CD4-positive, alpha-beta T cell treated with Interleukin-10 for 1 hour (primary cell): Measurements from ENCODE around the gene ADAM30.

Source experiments
- DNase-seq: peaks from one replicate; pipeline ENCODE4 v3.0.0-alpha.2; 2020

The ADAM30 gene

GRCh38 chr1:119906927-119907652 lies 10.8 kb upstream of the ADAM30 start:
- no peak for DNase-seq

GRCh38 chr1:119903443-119903835 lies 7.1 kb upstream of the ADAM30 start:
- no peak for DNase-seq

GRCh38 chr1:119902775-119903442 lies 6.6 kb upstream of the ADAM30 start:
- no peak for DNase-seq

- DNase-seq: no peak
Measured at GRCh38 chr1:119898981-119899720, 2.8 kb upstream of the ADAM30 start.

GRCh38 chr1:119898530-119898929 lies 2.2 kb upstream of the ADAM30 start:
- DNase-seq: no peak

- DNase-seq: no peak
Measured at GRCh38 chr1:119895102-119895501, 1.2 kb downstream of the ADAM30 start.

- DNase-seq: no peak
Measured at GRCh38 chr1:119893827-119894700, 2.3 kb downstream of the ADAM30 start.

GRCh38 chr1:119893238-119893791 lies 3.0 kb downstream of the ADAM30 start:
- DNase-seq: no peak

- no peak for DNase-seq
Measured at GRCh38 chr1:119891386-119891785, 4.9 kb downstream of the ADAM30 start.

- DNase-seq: no peak
Measured at GRCh38 chr1:119888476-119888875, 7.8 kb downstream of the ADAM30 start.

GRCh38 chr1:119887427-119887826 lies 8.9 kb downstream of the ADAM30 start:
- no peak for DNase-seq

GRCh38 chr1:119885903-119886783 lies 10.2 kb downstream of the ADAM30 start:
- DNase-seq: peak; percentile 58

- DNase-seq: no peak
Measured at GRCh38 chr1:119884711-119885110, 11.6 kb downstream of the ADAM30 start.

GRCh38 chr1:119883826-119884225 lies 12.5 kb downstream of the ADAM30 start:
- DNase-seq: no peak

- DNase-seq: no peak
Measured at GRCh38 chr1:119882132-119883049, 13.9 kb downstream of the ADAM30 start.

- DNase-seq: no peak
Measured at GRCh38 chr1:119879510-119880434, 16.5 kb downstream of the ADAM30 start.

GRCh38 chr1:119878171-119878570 lies 18.1 kb downstream of the ADAM30 start:
- no peak for DNase-seq

- DNase-seq: no peak
Measured at GRCh38 chr1:119874186-119874585, 22.1 kb downstream of the ADAM30 start.
